Body of pancreas (tissue), 4 donors: ENCODE data around the gene SLC51A. TPM values are rescaled to one million over a fixed set of nuclear protein-coding genes. Genes with fewer than 3 reads are reported as not detected.

Source experiments
- ATAC-seq: fragments of 150-250 bp; one replicate; pipeline ENCODE4 v1.9.1; 2016
- DNase-seq, 4 donors: peaks; one replicate each; pipeline ENCODE4 v3.0.0-alpha.2; 2019
- H3K27ac ChIP-seq, 4 donors: fragments of 200-600 bp; sonication (generic); 1 replicate in 3 of 4; 2 replicates in 1 of 4; pipeline versions ENCODE4 v1.5.1 to v1.6.1; 2016 to 2019; ENCODE audit warnings: mild to moderate bottlenecking in 1 of 4, mixed read lengths in 1 of 4, moderate library complexity in 1 of 4
- H3K27me3 ChIP-seq, 2 donors: fragments of 200-600 bp; sonication (generic); one replicate each; pipeline ENCODE4 v1.6.0; 2016; ENCODE audit warnings: mild to moderate bottlenecking in 1 of 2
- H3K36me3 ChIP-seq, 2 donors: fragments of 200-600 bp; sonication (generic); replicated peaks in 1 of 2; 2 replicates each; pipeline ENCODE4 v1.5.1; 2016; ENCODE audit warnings: low read depth in 2 of 2; ENCODE audit not compliant: insufficient read depth in 1 of 2
- H3K4me1 ChIP-seq: fragments of 200-600 bp; sonication (generic); one replicate; pipeline ENCODE4 v1.6.0; 2016
- H3K4me3 ChIP-seq, 2 donors: fragments of 200-600 bp; sonication (generic); 1 replicate in 1 of 2; 2 replicates in 1 of 2; pipeline ENCODE4 v1.5.1; 2016 to 2019
- H3K9me3 ChIP-seq, 3 donors: fragments of 200-600 bp; sonication (generic); 1 replicate in 2 of 3; 2 replicates in 1 of 3; pipeline ENCODE4 v1.5.1; 2016
- POLR2A ChIP-seq, 3 donors: fragments of 450-650 bp; IDR thresholded peaks; one replicate each; pipeline ENCODE4 v1.6.1; 2016; ENCODE audit warnings: antibody characterized with exemption in 3 of 3, mild to moderate bottlenecking in 2 of 3
- WGBS, 2 donors: methylation state at CpG; one replicate each; pipeline ENCODE4 v1.1.5; 2017; 5-methylcytosine and 5-hydroxymethylcytosine counted together
- intact Hi-C: fragments of 100-400 bp; cut with DNase I; formaldehyde crosslinking; loops from one replicate; pipeline ENCODE4 v1.15.1; 2023
- total RNA-seq, 2 donors: library from RNA; depleted of rRNA; stranded (reverse); fragments of >200 nt; gene quantifications; one replicate each; pipeline ENCODE4 v1.1.0, GENCODE V29; 2016
- TF ChIP-seq, protein P1 (sequence below), 7 experiments: fragments of 450-650 bp in 4 of 7; fragments of 200-600 bp in 3 of 7; sonication (generic) in 3 of 7; IDR thresholded peaks; one replicate each; pipeline ENCODE4 v1.5.1; 2016 to 2019; ENCODE audit warnings: antibody characterized with exemption in 7 of 7

SLC51A gene
- total RNA-seq, 2 donors from 2014 or later, result 0.26 TPM; not detected in 1

DNA sequence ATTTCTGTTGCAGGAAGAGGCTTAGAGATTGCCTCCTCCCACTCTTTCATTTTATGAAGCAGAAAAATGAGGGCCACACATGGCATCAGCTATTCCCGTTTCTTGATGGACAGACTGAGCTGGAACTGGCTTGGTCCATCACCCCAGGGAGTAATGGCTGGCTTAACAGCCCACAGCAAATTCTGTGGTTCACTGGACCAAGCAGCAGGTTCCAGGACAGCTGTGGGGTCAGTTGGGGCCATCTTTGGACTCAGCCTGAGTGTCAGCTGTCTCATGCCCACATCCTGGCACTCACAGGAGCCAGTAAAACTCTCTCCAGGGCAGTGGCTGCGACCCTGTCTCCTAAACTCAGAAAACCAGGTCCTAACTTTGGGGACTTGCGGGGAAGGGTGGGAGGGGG, 41.7 kb upstream of the SLC51A start:
- H3K4me1 ChIP-seq, result peaks cover 8% of the 10 kb centered on the region
- no peak overlapping the region for H3K4me3 ChIP-seq
- TF ChIP-seq, protein P1, sequence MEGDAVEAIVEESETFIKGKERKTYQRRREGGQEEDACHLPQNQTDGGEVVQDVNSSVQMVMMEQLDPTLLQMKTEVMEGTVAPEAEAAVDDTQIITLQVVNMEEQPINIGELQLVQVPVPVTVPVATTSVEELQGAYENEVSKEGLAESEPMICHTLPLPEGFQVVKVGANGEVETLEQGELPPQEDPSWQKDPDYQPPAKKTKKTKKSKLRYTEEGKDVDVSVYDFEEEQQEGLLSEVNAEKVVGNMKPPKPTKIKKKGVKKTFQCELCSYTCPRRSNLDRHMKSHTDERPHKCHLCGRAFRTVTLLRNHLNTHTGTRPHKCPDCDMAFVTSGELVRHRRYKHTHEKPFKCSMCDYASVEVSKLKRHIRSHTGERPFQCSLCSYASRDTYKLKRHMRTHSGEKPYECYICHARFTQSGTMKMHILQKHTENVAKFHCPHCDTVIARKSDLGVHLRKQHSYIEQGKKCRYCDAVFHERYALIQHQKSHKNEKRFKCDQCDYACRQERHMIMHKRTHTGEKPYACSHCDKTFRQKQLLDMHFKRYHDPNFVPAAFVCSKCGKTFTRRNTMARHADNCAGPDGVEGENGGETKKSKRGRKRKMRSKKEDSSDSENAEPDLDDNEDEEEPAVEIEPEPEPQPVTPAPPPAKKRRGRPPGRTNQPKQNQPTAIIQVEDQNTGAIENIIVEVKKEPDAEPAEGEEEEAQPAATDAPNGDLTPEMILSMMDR (IDR thresholded peaks at IDR 0.05), result no peak
- TF ChIP-seq POLR2A (IDR thresholded peaks at IDR 0.05), result no peak
- no peak for DNase-seq
- no peaks in the 10 kb centered on the region for H3K9me3 ChIP-seq
- H3K27ac ChIP-seq, result no peak overlapping the region
- no peak for ATAC-seq
- H3K27me3 ChIP-seq, result no peaks in the 10 kb centered on the region
- intact Hi-C loops, result no loop called here
- WGBS, 2 donors, result 89 to 94% methylated on average over 3 of the region's 3 CpGs
- no peaks in the 10 kb centered on the region for H3K36me3 ChIP-seq

DNA sequence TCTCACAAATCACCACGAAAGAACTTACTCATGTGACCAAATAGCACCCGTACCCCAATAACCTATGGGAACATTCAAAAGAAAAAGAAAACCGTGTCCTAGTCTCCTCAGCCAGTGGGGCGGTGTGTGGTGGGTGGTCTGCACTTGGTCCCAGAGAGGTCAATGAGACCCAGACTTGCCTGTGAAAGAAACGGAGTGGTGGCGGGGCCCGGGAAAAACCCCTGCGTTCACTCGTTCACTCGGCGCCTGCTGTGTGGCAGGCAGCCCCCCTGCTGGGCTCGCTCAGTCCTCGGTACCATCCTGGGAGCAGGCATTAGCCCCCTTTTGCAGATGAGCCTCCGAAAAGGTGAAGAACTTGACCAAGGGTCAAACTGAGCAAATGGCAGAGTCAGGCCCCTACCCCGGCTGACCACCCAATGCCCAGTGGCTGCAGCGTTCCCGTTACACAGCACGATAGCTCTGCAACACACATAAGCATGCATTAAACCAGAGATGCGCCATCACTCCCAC, 41.2 kb upstream of the SLC51A start:
- no peak for TF ChIP-seq POLR2A (IDR thresholded peaks at IDR 0.05)
- TF ChIP-seq, protein P1 (IDR thresholded peaks at IDR 0.05), result no peak
- ATAC-seq (no peak), DNase-seq (no peak)
- no peaks in the 10 kb centered on the region for H3K9me3 ChIP-seq
- no peaks in the 10 kb centered on the region for H3K27me3 ChIP-seq
- H3K4me1 ChIP-seq, result peaks cover 10% of the 10 kb centered on the region
- no peak overlapping the region for H3K27ac ChIP-seq
- H3K36me3 ChIP-seq, result no peaks in the 10 kb centered on the region
- intact Hi-C loops, result no loop called here
- 80 to 83% methylated on average over 15 to 19 of the region's 19 CpGs for whole genome bisulfite sequencing, 2 donors
- no peak overlapping the region for H3K4me3 ChIP-seq

GRCh38 chr3:196175722-196176121, 40.6 kb upstream of the SLC51A start:
- TF ChIP-seq POLR2A (IDR thresholded peaks at IDR 0.05), result no peak
- TF ChIP-seq, protein P1 (IDR thresholded peaks at IDR 0.05), result no peak
- no peak for DNase-seq
- H3K4me1 ChIP-seq, result peaks cover 10% of the 10 kb centered on the region
- WGBS, 2 donors, result 86% methylated on average over 9 of the region's 9 CpGs
- H3K27me3 ChIP-seq, result no peaks in the 10 kb centered on the region
- no peaks in the 10 kb centered on the region for H3K36me3 ChIP-seq
- no peak for ATAC-seq
- no peaks in the 10 kb centered on the region for H3K9me3 ChIP-seq
- no peak overlapping the region for H3K27ac ChIP-seq
- intact Hi-C loops, result no loop called here
- H3K4me3 ChIP-seq, result no peak overlapping the region

DNA sequence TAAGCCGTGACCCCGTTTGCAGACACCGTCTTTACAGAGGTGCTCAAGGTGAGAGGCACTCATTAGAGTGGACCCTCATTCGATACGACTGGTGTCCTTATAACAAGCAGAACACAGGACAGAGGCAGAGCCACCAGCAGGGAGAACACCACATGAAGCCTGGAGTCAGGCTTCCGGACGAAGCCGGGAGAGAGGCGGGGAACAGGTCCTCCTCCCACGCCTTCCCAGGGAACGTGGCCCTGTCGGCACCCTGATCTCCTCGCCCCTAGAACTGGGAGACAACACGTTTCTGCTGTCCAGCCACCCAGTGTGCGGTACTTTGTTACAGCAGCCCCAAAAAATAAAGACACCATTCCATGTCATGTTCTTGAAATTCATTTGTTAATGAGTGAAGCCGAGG, 38.8 kb upstream of the SLC51A start:
- 79% methylated on average over 12 to 16 of the region's 16 CpGs for WGBS, 2 donors
- Histone ChIP-seq H3K4me1 (peaks cover 10% of the 10 kb centered on the region), H3K27ac (no peak overlapping the region), H3K4me3 (no peak overlapping the region), H3K9me3 (no peaks in the 10 kb centered on the region), H3K27me3 (no peaks in the 10 kb centered on the region), H3K36me3 (no peaks in the 10 kb centered on the region)
- intact Hi-C loops, result no loop called here
- TF ChIP-seq, protein P1 (IDR thresholded peaks at IDR 0.05), result no peak
- no peak for DNase-seq
- ATAC-seq, result no peak

GRCh38 chr3:196177967-196178366, 38.4 kb upstream of the SLC51A start:
- Histone ChIP-seq H3K36me3 (no peaks in the 10 kb centered on the region), H3K9me3 (no peaks in the 10 kb centered on the region), H3K27me3 (no peaks in the 10 kb centered on the region), H3K4me1 (peaks cover 10% of the 10 kb centered on the region), H3K4me3 (no peak overlapping the region), H3K27ac (no peak overlapping the region)
- WGBS, 2 donors, result 24 to 33% methylated on average over 4 of the region's 4 CpGs
- no peak for ATAC-seq
- TF ChIP-seq, protein P1 (IDR thresholded peaks at IDR 0.05), result no peak
- no peak for TF ChIP-seq POLR2A (IDR thresholded peaks at IDR 0.05)
- no peak for DNase-seq
- intact Hi-C loops, result no loop called here
